ENCODE data around the gene B4GALT3. TPM values are rescaled to one million over a fixed set of nuclear protein-coding genes. Genes with fewer than 3 reads are reported as not detected.

Gene B4GALT3
- total RNA-seq, 4 donors from 2014 or later, result 26.9 to 36.6 (median 30.0) TPM

- Histone ChIP-seq H3K36me3 (peaks cover 28% of the 10 kb centered on the region), H3K27ac (peak overlapping the region; percentile 98), H3K27me3 (no peaks in the 10 kb centered on the region), H3K4me3 (peak overlapping the region; percentile 64), H3K4me1 (peaks cover 82% of the 10 kb centered on the region), H3K9me3 (no peaks in the 10 kb centered on the region)
- DNase-seq (ENCODE audit: low spot score in 2 of 2), result peak; percentile 86 to 87
- TF ChIP-seq EP300 (IDR thresholded peaks at IDR 0.05) (no peak), POLR2AphosphoS5 (IDR thresholded peaks at IDR 0.05) (no peak), POLR2A (IDR thresholded peaks at IDR 0.05) (no peak), CTCF (IDR thresholded peaks at IDR 0.05) (no peak)
- WGBS, result 21% methylated on average over 13 of the region's 13 CpGs
These were observed 23.9 kb upstream of the B4GALT3 start for GRCh38 chr1:161200992-161201835.

GRCh38 chr1:161200421-161200991 lies 23.2 kb upstream of the B4GALT3 start:
- Histone ChIP-seq H3K4me3 (peak overlapping the region; percentile 64), H3K27me3 (no peaks in the 10 kb centered on the region), H3K36me3 (peaks cover 21% of the 10 kb centered on the region), H3K9me3 (no peaks in the 10 kb centered on the region), H3K4me1 (peaks cover 86% of the 10 kb centered on the region), H3K27ac (peak overlapping the region; percentile 98)
- 54% methylated on average over 5 of the region's 5 CpGs for WGBS
- TF ChIP-seq POLR2A (IDR thresholded peaks at IDR 0.05) (no peak), CTCF (IDR thresholded peaks at IDR 0.05) (no peak), POLR2AphosphoS5 (IDR thresholded peaks at IDR 0.05) (no peak), EP300 (IDR thresholded peaks at IDR 0.05) (no peak)
- DNase-seq (ENCODE audit: low spot score in 2 of 2), result no peak

- Histone ChIP-seq H3K4me3 (peak overlapping the region; percentile 45), H3K36me3 (peaks cover 13% of the 10 kb centered on the region), H3K27me3 (no peaks in the 10 kb centered on the region), H3K27ac (peak overlapping the region; percentile 98), H3K9me3 (no peaks in the 10 kb centered on the region), H3K4me1 (peaks cover 80% of the 10 kb centered on the region)
- WGBS, result 26% methylated on average over 5 of the region's 5 CpGs
- no peak for DNase-seq (ENCODE audit: low spot score in 2 of 2)
- TF ChIP-seq POLR2AphosphoS5 (IDR thresholded peaks at IDR 0.05) (no peak), CTCF (IDR thresholded peaks at IDR 0.05) (no peak), EP300 (IDR thresholded peaks at IDR 0.05) (no peak), POLR2A (IDR thresholded peaks at IDR 0.05) (no peak)
These were observed 22.3 kb upstream of the B4GALT3 start for GRCh38 chr1:161199506-161200139.

GRCh38 chr1:161198897-161199431 lies 21.7 kb upstream of the B4GALT3 start, which contains the start of gene ADAMTS4:
Gene ADAMTS4, minus strand, starts transcription at chr1:161199054. Its CDS starts 427 bp downstream, at chr1:161198627.
- Histone ChIP-seq H3K27me3 (no peaks in the 10 kb centered on the region), H3K9me3 (no peaks in the 10 kb centered on the region), H3K36me3 (peaks cover 7% of the 10 kb centered on the region), H3K4me1 (peaks cover 82% of the 10 kb centered on the region), H3K4me3 (peak within 1 kb of the TSS; percentile 45), H3K27ac (peak within 1 kb of the TSS; percentile 98)
- TF ChIP-seq POLR2A (IDR thresholded peaks at IDR 0.05) (peak in 1 of 2 donors; percentile 78), CTCF (IDR thresholded peaks at IDR 0.05) (no peak)
- DNase-seq (ENCODE audit: low spot score in 2 of 2), result peak in 1 of 2 donors; percentile 85
- 20% methylated on average over 11 of the region's 11 CpGs for WGBS
